GM18873 (cell line): ENCODE measurements around the gene SUSD2.
A peak's percentile ranks its signal among the peaks of the same experiment; 100 is the strongest.

ENCODE experiments used
- ATAC-seq: cut with Tn5 transposase; IDR thresholded peaks from one replicate; pipeline ENCODE4 v1.9.1; 2021; ENCODE audit warnings: mild to moderate bottlenecking, moderate library complexity, moderate number of reproducible peaks; ENCODE audit not compliant: unreplicated experiment, low FRiP score

SUSD2 gene

GRCh38 chr22:24153353-24153752 lies 27.9 kb upstream of the SUSD2 start:
- no peak for ATAC-seq

GRCh38 chr22:24153959-24154358 lies 27.3 kb upstream of the SUSD2 start:
- no peak for ATAC-seq

GRCh38 chr22:24154826-24155225 lies 26.5 kb upstream of the SUSD2 start:
- ATAC-seq, result no peak

GRCh38 chr22:24155627-24156140 lies 25.6 kb upstream of the SUSD2 start:
- ATAC-seq, result no peak

- peak; percentile 13 for ATAC-seq
Observed at GRCh38 chr22:24156141-24156912, 25.0 kb upstream of the SUSD2 start.

- peak; percentile 80 for ATAC-seq
Observed at GRCh38 chr22:24156913-24157821, 24.1 kb upstream of the SUSD2 start.

GRCh38 chr22:24157822-24158135 lies 23.5 kb upstream of the SUSD2 start:
- ATAC-seq, result no peak

GRCh38 chr22:24159650-24160049 lies 21.6 kb upstream of the SUSD2 start:
- no peak for ATAC-seq

GRCh38 chr22:24160546-24160945 lies 20.7 kb upstream of the SUSD2 start:
- no peak for ATAC-seq

- ATAC-seq, result no peak
Observed at GRCh38 chr22:24161485-24161884, 19.8 kb upstream of the SUSD2 start.

- ATAC-seq, result no peak
Observed at GRCh38 chr22:24161909-24162308, 19.4 kb upstream of the SUSD2 start.

- no peak for ATAC-seq
Observed at GRCh38 chr22:24162436-24162835, 18.9 kb upstream of the SUSD2 start.

- ATAC-seq, result no peak
Observed at GRCh38 chr22:24164243-24164642, 17.0 kb upstream of the SUSD2 start.

GRCh38 chr22:24164940-24165339 lies 16.3 kb upstream of the SUSD2 start:
- ATAC-seq, result no peak

- ATAC-seq, result no peak
Observed at GRCh38 chr22:24165673-24166072, 15.6 kb upstream of the SUSD2 start.

- no peak for ATAC-seq
Observed at GRCh38 chr22:24166811-24167210, 14.5 kb upstream of the SUSD2 start.

- ATAC-seq, result no peak
Observed at GRCh38 chr22:24169439-24170058, 11.7 kb upstream of the SUSD2 start.

GRCh38 chr22:24170188-24170587 lies 11.1 kb upstream of the SUSD2 start:
- ATAC-seq, result no peak

GRCh38 chr22:24170632-24171031 lies 10.7 kb upstream of the SUSD2 start:
- ATAC-seq, result no peak

GRCh38 chr22:24171822-24172221 lies 9.5 kb upstream of the SUSD2 start:
- ATAC-seq, result no peak

- no peak for ATAC-seq
Observed at GRCh38 chr22:24175160-24175808, 6.0 kb upstream of the SUSD2 start.
